Endometrial microvascular endothelial cells (primary cell): Measurements from ENCODE around the gene ZNF215. TPM values are rescaled to one million over a fixed set of nuclear protein-coding genes. Genes with fewer than 3 reads are reported as not detected.

Experiments used
- total RNA-seq: library from RNA; depleted of rRNA; stranded (reverse); fragments of >200 nt; gene quantifications from one replicate; pipeline ENCODE4 v1.2.3, GENCODE V29; 2015; ENCODE audit errors: inconsistent ontology term

ZNF215 gene
- total RNA-seq, 1 donor from 2014 or later = 4.9 TPM

Other genes with a start within 250 kb of the ZNF215 start
- 114 TPM for gene MRPL17, start 243.1 kb upstream of the ZNF215 start, total RNA-seq
- not detected for gene OR2AG2, start 154.4 kb upstream of the ZNF215 start, total RNA-seq
- gene OR2AG1, start 143.4 kb upstream of the ZNF215 start, total RNA-seq = not detected
- 0.09 TPM for gene OR6A2, start 126.7 kb upstream of the ZNF215 start, total RNA-seq
- not detected for gene OR10A5, start 80.7 kb upstream of the ZNF215 start, total RNA-seq
- gene OR10A2, start 63.4 kb upstream of the ZNF215 start, total RNA-seq = not detected
- not detected for gene OR10A4, start 49.8 kb upstream of the ZNF215 start, total RNA-seq
- not detected for gene OR2D2, start 33.9 kb upstream of the ZNF215 start, total RNA-seq
- gene OR2D3, start 5.4 kb upstream of the ZNF215 start, total RNA-seq = not detected
- gene ZNF214, start 93.9 kb downstream of the ZNF215 start, total RNA-seq = 0.46 TPM
- 0.09 TPM for gene NLRP14, start 94.1 kb downstream of the ZNF215 start, total RNA-seq
- not detected for gene RBMXL2, start 162.6 kb downstream of the ZNF215 start, total RNA-seq